HG03108 (cell line): ENCODE measurements around the gene PLD6.
"Not testable (repeated sequence)": the region's sequence is repeated elsewhere in the genome, so short reads cannot be mapped to it uniquely, and the experiment has no call there.

ENCODE experiments used
- ATAC-seq: cut with Tn5 transposase; IDR thresholded peaks from one replicate; pipeline ENCODE4 v1.9.1; 2021; ENCODE audit warnings: moderate library complexity; ENCODE audit not compliant: unreplicated experiment

PLD6 gene, protein sequence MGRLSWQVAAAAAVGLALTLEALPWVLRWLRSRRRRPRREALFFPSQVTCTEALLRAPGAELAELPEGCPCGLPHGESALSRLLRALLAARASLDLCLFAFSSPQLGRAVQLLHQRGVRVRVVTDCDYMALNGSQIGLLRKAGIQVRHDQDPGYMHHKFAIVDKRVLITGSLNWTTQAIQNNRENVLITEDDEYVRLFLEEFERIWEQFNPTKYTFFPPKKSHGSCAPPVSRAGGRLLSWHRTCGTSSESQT

DNA sequence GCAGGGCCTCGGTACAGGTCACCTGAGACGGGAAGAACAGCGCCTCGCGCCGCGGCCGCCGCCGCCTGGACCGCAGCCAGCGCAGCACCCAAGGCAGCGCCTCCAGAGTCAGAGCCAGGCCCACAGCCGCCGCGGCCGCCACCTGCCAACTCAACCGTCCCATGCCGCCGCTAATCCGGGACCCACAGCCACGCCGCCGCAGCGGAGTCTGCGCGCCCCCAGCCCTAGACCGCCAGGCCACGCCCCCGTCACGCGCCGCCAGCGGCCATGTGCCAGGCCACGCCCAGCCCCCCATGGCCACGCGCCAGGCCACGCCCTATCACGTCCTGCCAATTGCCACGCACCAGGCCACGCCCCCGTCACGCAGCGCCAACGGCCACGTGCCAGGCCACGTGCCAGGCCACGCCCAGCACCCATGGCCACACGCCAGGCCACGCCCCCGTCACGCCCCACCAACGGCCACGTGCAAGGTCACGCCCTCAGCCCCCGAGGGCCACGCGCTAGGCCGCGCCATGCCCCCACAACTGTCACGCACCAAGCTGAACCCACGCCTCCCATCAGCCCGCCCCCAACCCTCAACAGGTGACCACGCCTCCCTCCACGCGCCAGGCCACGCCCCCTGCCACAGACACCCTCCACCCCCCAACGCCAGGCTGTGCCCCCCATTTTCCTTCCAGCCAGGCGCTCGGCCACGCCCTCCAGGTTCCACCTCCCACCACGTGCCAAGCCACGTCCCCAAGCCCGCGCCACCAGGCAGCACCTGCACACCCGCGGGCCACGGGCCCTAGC, at the start of gene PLD6:
Gene PLD6, minus strand, starts transcription at position 210 of the 789 bp plus-strand sequence. Its CDS starts 47 bp downstream, at position 163.
- peak; percentile 47 for ATAC-seq

DNA sequence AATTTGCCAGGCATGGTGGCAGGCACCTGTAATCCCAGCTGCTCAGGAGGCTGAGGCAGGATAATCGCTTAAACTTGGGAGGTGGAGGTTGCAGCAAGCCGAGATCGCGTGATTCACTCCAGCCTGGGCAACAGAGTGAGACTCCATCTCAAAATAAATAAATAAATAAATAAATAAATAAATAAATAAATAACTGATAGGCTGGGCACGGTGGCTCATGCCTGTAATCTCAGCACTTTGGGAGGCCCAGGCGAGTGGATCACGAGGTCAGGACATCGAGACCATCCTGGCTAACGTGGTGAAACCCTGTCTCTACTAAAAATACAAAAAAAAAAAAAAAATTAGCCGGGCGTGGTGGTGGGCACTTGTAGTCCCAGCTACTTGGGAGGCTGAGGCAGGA, 49.6 kb upstream of the PLD6 start:
- not testable (repeated sequence) for ATAC-seq

DNA sequence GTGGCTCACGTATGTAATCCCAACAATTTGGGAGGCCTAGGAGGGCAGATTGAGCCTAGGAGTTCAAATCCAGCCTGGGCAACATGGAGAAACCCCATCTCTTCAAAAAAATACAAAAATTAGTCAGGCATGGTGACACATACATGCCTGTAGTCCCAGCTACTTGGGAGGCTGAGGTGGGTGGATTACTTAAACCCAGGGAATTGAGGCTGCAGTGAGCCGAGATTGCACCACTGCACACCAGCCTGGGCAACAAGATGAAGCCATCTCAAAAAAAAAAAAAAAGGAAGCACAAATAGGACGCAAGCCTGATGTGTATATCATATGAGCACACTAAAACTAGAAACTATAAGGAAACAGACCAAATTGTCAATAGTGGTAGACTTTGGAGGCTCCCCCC, 47.9 kb upstream of the PLD6 start:
- ATAC-seq: no peak

DNA sequence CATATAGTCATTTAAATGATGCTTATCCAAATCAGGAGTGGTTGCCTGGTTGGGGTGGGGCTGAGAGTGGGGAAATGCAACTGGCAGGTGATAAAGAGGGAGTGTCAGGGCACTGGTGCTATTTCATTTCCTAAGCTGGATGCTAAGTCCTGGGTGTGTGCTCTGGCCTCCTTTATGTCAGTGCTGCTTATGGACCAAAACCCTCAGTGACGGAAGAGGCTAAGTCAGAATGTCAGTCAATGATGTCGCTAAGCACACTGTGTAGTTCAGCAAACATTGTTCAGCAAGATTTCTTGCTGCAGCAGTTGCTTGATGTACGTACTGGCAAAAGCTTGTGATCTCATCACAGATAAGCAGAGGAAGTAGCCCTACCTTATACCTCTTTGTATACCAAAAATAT, 47.3 kb upstream of the PLD6 start:
- no peak for ATAC-seq

DNA sequence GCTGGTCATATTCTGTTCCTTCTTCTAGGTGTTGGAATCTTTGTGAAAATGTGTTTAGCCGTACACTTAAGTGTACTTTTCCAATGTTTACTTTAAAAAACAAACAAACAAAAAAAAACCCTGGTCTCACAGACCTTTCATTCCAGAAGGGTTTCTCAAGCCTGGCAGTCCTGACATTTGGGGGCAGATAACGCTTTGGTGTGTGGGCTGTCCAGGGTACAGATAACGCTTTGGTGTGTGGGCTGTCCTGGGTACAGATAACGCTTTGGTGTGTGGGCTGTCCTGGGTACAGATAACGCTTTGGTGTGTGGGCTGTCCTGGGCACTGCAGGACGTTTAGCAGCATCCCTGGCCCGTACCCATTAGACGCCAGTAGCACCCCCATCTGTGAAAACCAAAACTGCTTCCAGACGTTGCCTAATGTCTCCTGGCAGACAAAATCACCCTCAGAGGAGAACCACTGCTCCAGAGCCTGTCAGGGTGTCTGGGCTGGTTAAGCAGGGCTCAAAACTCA, 46.1 kb upstream of the PLD6 start:
- no peak for ATAC-seq

DNA sequence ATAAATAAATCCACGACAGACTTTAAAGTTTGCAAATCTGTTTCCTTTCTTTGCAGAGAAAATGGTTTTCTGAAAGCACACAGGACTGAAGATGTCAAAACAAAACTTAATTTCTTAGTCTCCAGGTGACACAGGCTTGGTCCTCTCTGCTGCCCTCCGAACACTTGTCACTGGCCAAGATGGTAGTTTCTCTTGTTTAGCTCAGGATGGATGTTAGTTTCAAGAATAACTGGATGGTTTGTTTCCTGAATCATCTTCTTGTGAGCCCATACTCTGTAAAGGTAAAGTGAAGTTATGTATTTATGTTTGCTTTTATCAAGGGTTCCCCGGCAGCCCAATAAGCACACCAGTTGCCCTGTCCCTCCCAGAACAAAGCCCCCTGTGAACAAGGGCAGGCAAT, 40.7 kb upstream of the PLD6 start:
- no peak for ATAC-seq

DNA sequence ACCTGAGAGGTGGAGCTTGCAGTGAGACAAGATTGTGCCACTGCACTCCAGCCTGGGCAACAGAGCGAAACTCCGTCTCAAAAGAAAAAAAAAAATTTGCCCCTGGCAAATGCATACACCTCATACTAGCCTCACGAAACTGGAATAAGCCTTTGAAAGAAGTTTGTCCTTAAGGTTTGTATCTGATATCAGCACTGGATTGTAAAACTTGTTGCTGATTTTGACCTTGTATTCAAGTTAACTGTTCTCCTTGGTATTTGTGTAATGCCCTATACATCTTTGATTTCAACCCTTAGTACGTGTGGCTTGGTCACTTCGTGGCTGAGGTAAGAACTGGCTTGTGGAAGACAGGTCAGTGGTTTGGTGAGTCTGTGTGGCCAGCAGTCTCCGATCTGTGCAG, 37.0 kb upstream of the PLD6 start:
- no peak for ATAC-seq

DNA sequence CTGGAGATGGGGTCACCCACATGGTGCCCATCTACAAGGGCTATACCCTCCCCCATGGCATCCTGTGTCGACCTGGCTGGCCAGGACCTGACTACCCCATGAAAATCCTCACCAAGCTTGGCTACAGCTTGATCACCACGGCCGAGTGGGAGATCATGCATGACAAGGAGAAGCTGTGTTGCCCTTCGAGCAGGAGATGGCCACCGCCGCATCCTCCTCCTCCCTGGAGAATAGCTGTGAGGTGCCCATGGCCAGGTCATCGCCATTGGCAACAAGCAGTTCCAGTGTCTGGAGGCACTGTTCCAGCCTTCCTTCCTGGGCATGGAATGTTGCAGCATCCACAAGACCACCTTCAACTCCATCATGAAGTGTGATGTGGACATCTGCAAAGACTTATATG, 36.1 kb upstream of the PLD6 start:
- ATAC-seq: no peak

DNA sequence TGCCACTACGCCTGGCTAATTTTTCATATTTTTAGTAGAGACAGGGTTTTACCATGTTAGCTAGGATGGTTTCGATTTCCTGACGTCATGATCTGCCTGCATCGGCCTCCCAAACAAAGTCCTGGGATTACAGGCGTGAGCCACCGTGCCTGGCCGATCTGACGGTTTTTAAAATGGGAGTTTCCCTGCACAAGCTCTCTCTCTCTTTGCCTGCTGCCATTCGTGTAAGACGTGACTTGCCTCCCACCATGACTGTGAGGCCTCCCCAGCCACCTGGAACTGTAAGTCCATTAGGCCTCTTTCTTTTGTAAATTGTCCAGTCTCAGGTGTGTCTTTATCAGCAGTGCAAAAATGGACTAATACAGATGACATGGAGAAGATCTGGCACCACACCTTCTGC, 35.5 kb upstream of the PLD6 start:
- ATAC-seq: no peak

DNA sequence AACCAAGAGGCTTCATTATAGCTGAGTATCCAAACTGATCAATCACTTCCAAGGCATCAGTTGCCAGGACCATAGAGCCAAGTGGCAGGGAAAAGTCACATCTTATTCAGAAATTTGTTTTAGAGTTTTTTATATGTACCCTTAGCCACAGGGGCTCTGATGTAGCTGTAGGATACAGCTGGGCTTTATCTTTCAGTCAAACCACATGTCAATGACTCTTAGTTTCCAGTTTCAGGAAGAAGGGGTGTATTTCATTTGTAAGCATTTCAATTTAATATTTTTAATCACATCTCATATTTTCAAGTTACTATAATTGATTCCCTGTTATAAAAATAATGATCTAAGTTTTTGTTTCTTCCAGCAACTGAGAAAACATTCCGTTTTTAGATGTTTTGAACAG, 33.7 kb upstream of the PLD6 start:
- no peak for ATAC-seq

DNA sequence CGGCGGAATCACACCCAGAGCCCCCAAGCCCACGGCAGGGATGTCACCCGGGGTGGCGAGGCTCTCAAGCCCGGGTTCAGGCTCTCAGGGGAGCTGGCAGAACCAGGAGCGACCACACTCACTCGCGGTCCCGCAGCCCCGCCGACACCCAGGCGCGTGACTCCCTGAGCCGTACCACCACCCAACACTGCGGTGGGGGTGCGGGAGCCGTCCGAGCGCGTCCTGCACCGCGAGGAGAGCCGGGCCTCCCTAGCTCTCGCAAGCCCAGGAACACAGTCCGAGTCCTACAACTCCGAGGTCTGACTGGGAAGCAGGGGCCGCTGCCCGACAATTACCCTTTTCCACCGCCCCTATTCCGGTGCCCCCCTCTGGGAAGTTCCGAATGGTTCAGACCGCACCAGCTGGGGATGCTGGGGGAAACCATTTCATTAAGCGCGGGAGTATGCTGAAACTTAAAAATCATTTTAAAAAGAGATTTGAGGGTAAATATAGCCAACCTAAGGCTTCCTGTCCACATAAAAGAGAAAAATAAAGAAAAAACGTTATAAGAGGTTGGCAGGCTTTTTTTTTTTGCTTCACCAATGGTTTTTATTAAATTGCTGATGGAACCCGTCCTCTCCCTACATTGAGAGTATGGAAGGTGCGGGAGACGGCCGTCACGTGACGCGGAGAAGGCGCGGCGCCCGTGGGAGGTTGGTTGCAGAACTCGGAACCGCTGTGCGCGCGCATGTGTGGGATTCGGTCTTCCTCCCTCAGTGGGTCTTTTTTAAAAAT, 31.1 kb upstream of the PLD6 start, which contains the start of gene FLCN:
Gene FLCN, minus strand, starts transcription at position 143 of the 774 bp plus-strand sequence. CDS start 9,031 bp downstream, outside the sequence.
- peak; percentile 76 for ATAC-seq

DNA sequence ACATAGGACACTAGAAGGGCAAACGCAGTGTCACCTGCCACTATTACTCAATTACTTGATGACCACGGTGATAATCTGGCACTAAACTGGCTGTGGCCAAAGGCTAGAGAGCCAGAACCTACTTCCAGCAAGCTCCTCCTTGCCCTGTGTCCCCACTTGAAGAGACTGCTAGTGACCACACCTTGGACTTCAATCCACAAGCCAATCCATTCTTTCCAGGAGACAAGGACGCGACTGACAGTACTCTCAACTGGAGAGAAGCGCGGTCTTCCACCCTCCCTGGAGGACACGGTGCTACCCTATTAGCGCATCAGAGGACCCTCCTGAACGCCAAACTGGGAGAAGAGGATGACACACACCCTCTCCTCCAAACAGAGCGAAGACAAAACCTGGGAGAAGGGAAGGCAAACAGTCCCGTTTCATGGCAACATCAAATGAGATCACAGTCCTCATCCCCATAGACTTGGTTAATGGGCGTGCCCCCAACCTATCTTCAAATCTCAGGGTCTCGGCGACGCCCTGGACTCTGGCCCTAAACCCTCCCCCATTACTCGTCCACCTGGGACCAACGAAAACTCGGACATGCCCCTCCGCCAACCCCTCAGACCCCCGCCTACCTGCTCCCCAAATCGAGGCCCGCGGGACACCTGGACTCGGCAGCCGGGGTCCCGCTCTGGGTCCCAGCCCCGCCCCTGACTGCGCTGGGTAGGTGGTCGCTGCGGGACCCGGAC, 30.3 kb upstream of the PLD6 start:
- ATAC-seq: peak; percentile 24

DNA sequence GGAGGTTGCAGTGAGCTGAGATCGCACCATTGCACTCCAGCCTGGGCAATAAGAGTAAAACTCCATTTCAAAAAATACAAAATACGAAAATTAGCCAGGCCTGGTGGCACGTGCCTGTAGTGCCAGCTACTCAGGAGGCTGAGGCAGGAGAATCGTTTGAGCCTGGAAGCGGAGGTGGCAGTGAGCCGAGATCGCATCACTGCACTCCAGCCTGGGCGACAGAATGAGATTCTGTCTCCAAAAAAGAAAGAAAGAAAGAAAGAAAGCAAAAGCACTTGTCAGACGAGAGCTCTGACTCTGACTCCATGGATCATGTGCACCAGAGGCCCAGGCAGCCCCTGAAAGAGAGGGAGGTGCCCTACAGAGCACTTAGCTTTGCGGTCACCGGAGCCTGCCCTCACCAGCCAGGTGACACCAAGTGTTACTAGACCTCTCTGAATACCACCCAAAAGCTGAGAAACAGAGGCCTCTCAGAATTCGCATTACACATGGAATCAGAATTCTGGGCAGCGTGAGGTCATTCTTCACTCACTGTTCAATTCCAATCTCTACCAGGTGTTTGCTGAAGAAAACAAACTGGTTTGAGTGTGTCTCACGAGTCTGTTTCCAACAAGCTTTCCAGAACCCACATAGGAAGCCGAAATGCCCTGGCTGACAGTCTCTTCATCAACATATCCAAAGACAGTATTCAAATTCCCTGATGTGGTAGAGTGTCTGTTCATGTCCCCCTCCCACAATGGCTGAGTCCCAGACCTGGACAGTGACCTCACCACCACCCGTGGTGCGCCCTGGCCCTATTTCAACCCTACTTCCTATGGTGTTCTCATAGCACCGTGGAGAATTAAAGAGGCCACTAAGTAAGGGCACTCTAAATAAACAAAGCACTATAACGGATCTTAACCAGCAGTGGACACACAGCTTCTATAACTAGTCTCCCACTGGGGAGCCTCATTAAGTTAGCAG, 29.4 kb upstream of the PLD6 start:
- ATAC-seq: no peak

DNA sequence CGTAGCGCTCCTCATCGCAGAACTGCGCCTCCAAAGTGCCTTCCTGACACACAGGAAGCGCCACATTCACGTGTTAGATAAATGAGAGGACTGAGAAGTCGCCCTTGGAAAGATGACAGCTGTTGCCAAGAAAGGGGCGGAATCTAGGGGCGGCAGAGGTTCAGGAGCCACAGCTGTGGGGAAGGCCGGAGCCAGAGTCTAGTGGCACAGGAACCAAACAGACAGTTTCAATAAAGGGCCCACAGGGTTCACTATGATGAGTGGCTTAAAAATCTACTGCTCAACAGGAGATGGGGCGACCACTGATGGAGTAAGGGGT, 26.1 kb upstream of the PLD6 start:
- no peak for ATAC-seq

DNA sequence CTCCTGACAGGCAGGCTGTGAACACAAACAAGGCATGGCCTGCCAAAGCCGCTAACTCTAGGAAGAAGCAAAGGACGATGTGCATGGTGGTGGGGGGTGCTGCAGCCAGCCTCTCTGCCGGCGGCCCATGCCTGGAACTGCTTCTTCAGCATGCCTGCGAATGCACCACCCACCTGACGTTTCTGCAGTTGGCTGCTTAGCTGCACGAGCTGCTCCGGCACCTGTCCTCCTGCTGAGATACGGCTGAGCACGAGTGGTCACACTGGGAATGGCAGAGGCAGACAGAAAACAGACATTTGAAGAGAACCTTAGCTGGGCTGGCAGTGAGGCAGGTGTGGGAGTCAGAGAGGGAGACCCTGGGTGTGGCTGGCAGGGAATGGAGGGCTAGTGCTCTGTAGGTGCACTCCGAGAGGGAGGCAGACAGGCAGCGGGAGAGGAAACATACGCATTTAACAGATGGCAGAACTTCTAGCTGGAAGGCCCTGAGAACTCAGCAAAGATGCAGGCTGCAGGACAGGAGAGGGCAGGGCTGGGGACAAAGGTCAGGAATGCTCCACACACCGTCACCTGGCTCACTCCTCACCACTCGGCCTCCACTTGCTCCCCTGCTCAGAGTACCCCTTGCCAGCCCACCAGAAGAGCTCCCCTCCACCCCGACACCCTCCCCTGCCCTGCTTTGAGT, 25.6 kb upstream of the PLD6 start:
- no peak for ATAC-seq

DNA sequence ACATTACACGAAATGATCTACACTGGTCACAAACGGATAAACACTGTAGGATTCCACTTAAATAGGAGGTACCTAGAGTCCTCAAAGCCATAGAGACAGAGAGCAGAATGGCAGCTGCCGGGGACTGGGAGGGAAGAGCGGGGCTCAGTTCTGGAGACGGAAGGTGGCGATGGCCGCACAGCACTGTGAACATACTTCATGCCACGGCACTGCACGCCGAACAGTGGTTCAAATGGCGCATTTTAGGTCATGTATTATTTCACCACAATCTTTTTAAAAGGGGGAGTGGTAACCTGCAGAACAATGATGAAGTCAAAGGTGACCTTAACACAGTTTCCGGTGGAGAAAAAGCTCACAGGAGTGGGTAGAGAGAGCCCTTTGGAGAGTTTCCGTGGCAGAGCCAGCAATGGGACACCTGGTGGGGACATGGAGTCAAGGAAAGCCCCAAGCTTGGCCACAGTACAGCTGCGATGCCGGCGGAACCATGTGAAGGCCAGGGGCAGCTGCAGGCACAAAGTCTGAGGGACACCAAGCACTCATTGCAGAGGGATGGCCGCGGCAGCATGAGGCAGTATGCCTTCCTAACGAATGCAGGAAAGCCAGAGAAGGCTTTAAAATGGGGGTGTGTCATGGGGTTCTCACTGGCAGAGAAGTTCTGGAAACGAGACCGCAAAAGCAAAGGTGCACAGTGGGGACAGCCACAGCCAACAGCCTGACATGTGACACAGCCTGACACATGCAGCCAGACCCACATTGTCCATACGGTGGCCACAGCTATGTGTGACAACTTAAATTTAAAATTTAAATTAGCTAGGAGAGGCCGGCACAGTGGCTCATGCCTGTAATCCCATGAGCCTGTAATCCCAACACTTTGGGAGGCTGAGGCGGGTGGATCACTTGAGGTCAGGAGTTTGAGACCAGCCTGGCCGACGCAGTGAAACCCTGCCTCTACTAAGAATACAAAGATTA, 23.6 kb upstream of the PLD6 start:
- ATAC-seq: no peak

DNA sequence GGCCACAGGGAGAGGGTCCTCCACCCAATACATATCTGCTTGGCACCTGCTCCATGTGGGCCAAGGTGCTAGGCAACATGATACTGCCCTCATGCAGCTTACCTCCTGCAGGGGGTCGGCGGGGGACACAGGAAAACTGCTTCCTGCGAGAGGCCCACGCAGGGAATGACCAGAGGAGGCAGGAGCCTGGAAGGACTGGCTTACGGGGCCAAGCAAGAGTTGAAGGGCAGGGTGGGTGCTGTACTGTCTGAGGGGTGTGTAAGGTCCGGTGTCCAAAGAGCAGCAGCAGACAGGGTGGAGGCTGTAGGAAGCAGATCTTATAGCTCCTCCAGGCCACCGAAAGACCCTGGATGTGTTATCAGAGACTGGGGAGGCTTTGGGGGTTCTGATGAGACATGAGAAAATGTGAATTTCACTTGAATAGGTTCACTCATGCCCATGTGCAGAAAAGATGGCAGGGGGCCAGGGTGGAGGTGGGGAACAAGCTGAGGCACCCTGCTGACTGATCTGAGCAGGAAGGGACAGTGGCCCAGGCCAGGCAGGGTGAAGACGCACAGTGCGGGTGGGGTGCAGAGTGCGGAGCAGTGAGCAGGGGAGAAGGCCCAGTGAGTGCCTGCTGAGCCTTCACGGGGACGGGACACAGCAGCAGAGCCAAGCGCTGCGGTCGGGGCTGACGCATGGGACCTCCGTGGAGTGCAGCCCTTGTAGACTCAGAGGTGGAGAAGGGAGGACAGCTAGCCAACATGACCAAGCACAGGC, 22.6 kb upstream of the PLD6 start:
- ATAC-seq: no peak
